ENCODE data around the gene KRT38.

The KRT38 gene

DNA sequence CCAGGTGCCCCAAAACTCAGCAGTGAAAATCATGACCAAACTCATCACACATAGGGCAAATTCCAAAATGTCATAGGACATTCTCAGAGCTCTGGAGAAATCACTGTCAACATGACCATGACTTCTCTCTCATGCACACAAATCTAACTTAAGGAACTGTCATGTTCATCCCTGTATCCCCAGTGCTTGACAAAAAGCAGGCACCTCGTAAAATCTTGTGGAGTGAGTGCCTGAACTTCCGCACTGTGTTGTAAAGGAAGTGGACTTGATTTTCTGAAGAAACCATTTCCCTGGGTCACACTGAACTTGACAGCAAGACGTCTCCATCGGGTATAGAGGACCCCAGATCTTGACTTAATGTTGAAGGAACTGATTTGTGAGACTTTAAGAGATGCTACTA is 19.2 kb downstream of the KRT38 start:
- no peak for DNase-seq (ENCODE audit: low spot score)

DNA sequence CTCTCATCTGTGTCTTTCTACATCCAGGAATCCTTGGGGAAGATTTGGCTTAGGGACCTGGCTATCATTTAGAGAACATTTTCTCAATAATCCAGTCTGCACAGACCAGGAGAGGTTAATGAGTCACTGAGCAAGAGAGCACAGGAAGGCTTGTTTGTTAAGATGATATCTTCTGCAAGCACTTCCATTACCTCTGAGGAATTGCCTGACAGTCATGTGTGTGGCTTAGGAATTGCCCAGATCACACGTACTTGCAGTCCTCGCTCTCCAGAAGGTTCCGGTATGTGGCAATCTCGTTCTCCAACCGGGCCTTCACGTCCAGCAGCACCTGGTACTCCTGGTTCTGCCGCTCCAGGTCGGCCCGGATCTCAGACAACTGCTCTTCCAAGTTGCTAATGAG is 19.7 kb downstream of the KRT38 start:
- peak; percentile 72 for DNase-seq (ENCODE audit: low spot score)

DNA sequence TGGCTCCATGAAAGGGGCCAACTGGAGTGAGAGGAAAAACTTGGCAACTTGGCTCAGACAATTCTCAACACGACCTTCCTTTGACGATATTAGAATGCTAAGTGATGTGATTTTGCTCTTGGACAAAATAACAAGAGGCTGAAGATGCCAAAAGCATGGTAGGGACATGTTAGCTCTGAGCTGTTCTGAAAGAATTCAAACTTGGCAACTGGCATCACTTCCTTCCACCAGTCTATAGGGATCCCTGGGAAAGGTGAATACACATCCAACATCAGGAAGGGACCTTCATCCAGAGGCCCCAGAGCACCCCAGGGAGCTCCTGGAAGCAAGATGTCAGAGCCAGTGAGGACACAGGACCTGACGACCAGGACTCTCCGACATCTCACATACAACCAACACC is 20.6 kb downstream of the KRT38 start:
- peak; percentile 46 for DNase-seq (ENCODE audit: low spot score)

DNA sequence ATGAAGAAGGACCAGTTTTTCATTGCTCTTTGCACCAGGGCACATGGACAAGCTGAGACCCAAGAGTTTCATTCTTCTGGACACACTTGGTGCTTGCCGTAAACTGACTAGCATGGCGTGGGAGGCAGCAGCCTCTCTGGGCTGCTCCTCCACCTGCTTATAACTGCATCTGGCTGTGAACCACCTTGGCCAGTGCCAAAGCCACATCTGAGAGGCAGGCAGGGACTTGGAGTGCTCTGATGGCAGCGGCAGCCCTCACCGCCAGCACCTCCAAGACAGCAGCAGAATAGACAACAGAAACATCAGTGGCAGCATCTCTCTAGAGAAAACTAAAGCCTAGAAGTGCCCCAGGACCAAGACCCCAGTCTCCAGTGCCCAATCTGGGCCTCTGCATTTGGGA is 21.1 kb downstream of the KRT38 start:
- no peak for DNase-seq (ENCODE audit: low spot score)

DNA sequence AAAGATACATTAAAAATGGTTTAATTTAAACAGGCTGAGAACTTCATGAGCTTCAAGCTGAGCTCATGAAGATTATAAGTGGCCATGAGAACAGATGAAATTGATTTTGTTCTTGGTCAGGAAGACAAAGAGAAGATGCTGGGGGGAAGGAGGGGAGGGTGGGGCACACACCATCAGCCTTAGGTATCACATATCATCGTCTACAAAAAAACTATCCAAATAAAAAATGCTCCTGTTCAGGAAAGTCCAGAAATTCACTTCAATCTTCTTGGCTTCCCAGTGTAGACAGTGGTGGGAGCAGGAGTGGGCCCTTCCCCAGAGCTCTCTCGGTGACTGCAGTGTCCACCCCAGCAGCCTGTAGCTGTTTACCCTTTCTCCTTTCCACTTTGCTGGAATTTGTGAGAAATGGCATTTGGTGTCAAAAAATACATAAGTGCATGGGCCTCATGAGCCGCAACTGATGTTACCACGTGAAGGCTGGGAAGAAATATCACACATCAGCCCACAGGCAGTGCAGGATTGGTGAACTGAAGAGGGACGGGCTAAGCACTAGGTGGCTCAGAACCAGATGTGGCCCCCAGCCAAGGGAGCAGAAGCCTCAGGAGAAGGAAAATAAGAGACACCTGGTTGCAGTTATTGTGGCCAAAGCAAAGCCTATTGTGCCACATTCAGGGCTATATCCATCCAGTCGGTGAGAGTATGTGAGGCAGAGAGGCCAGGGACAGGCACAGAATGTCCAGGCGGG is 22.5 kb downstream of the KRT38 start:
- no peak for DNase-seq (ENCODE audit: low spot score)

DNA sequence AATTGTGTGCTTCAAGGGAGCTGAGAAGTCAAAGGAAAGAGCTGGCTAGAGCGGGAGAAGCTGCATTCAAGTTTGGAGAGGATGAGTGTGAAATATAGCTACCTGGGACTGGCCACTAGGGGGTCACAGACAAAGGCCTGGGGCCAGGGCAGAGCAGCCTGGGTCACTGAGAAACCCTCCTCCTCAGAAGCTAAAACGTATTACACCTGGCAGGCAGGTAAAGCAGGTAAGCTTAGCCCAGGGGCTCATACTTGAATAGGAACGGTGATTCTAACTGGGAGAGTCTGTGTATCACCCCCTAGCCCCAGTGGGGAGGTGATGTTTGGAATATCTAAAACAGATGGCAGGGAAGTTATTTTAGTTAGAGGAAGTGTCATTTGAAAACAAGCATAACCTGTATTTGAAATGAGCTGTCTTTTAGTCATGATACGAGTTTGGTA is 23.2 kb downstream of the KRT38 start:
- DNase-seq (ENCODE audit: low spot score): peak; percentile 58

DNA sequence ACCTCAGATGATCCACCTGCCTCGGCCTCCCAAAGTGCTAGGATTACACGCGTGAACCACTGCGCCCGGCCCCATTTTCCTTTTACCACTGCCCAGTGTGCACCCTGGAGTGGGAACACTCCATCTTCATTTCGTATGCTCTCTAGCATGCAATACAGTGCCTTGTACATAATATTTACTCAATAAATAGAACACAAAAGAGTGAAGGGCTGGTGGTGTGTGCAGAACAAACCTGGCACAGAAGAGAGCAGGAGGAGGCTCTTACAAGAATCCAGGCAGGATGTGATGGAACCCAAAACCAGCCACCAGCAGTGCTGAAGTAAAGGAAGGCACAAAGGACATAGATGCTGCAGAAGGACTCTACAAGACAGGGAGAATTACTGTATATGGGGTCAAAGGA is 23.7 kb downstream of the KRT38 start:
- DNase-seq (ENCODE audit: low spot score): no peak

DNA sequence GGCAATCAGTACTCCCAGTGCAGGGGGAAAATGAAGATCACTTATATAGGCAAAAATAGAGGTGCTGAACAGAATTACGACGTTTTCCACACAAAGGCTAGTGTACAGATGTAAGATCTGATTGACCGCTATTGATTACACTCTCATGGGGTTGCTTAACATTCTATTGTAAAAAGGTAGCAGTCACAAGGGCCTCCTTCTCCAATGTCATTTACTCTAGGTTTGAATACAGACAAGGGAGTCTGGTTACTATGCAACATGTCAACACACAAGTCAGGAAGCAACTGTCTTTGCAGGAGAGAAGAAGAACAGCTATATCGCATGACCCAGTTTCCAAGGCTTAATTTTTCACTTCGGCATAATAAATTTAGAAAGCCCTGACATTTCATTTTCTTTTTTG is 24.3 kb downstream of the KRT38 start:
- peak; percentile 20 for DNase-seq (ENCODE audit: low spot score)

DNA sequence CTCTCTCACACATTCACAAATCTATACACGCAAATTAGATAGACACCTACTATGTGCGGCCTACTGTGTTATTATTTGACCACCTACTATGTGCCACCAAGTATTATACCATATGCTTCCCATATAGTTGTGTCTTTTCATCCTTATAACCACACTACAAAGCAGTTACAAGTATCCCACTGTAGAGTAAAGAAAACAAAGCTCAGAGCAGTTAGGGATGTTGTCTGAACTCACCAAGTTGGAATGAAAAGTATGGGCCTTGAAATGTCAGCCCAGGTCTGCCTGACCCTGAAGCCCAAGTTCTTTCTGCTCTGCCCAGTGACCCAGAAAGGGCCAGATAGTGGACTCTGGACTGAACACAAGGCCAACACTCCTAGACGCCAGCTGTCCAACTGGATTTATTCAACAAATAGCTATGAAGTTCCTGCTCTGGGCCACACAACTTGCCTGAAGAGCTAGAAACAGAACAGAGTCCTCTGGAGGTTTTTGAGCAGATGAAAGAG is 24.9 kb downstream of the KRT38 start:
- DNase-seq (ENCODE audit: low spot score): peak; percentile 81

DNA sequence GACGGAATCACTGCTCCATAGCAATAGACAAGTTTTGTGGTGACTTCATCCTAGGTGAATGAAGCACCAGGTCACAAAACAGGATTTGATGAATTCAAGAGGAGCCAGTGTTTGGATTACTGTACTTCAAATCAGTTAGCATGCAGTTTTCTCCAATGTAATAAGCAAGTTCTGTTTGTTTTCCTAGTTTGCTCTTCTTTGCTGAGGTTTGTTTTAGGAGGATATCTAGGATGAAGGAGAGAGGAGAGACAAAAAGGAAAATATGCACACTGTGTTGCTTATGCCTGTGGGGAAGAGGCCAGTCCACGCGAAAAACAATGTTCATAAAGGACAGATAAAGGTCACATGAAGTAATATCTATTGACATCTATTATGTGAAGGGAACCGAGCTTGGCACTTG is 25.4 kb downstream of the KRT38 start:
- DNase-seq (ENCODE audit: low spot score): peak; percentile 20

DNA sequence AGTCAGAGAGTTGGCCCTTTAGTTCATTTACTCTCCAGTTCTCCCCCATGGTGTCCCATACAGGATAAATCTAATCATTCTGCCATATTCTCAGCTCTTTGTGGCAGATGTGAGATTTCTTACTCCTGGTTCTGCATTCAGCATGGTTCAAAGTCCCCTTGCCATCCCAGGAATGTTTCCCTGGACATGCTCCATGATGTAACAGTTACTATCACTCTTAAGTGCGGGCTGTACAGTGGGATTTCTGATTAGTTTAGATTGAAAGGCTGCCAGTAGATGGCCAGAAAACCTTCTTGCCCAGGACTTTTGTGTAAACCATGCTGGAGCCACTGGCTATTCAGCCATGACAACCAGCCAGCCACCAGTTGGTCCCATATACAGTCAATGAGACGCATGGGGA is 26.8 kb downstream of the KRT38 start:
- peak; percentile 59 for DNase-seq (ENCODE audit: low spot score)

DNA sequence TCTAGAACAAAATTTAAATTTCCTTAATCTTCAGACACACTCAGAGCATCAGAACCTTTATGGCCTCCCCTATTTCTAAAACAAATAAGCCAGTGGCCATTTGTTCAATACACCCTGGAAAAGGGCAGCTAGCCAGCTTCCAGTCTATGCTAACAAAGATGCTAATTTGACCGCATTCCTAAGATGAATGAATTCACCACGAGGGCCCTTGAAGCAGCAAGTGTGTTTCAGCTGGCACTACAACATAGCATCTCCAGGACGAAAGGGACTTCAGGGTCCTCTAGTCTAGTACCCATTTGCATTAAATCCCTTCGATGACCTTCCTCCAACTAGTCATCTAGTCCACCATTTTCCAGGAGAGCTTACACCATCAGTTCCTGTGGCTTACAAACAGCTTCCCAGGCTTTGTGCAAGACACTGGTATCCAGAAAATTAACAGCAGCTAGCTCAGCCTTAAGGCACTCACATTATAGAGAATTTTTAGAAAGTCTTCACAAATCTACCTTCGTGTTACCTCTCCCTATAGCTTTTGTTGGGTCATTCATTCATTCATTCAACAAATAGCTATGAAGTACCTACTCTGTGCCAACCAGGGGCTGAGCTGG is 27.3 kb downstream of the KRT38 start:
- peak; percentile 28 for DNase-seq (ENCODE audit: low spot score)

DNA sequence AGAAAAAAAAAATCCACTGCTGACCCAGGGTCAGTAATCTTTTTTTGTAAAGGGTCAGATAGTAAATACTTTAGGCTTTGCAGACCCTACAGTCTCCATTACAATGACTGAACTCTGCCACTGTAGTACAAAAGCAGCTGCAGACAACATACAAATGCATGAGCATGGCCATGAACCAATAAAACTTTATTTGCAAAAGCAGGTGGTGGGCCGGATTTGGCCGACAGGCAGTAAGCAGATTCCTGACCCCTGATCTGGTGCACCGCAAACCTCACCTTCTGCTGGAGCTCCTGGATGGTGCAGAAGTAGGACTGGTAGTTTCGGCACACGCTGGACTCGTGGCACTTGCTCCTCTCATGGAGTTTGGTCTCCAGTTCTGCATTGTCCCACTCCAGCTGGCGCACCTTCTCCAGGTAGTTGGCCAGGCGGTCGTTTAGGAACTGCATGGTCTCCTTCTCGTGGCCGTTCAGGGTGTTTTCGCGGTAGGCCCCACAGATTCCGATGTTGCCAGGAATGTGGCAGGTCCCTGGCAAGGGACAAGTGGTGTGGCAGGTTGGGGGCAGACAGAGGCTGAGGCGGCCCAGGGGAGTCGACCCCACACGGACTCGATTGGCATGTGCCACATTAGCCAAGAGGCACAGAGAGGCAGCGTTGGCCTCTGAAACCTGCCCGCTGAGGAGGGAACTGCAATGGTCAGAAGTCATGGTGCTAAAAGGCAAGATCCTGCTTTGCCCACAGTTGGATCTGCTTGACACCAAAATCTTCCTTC is 29.5 kb downstream of the KRT38 start:
- no peak for DNase-seq (ENCODE audit: low spot score)

DNA sequence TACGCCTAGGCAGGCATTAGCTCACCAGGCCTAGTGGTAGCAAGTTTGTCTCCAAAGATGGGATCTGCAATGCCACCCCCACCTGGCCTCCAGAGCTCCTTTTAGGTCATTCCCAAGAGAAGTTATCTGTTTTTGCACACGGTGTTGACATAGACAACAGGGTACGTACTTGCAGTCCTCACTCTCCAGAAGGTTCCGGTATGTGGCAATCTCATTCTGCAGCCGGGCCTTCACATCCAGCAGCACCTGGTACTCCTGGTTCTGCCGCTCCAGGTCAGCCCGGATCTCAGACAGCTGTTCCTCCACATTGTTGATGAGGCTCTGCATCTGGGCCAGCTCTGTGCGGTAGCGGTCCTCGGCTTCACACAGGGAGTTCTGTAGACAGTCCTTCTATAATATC is 33.6 kb downstream of the KRT38 start:
- DNase-seq (ENCODE audit: low spot score): no peak

DNA sequence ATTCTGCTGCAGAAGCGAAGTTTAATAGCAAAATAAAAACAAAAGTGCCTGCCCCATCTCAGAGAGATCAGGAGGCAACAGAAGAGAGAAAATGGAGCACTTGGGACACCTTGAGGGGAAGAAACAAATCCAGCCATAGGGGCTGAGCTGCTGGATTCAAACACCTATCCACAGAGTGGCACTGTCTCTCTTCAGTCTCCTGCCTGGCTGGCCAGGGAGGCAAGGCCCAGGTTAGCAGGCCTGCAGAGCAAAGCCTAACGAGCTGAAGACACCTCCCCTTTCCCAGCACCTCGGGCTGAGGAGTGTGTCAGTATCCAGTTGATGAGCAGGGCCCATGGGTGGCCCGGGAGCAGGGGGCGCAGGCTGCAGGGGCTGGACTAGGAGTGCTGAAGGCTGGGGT is 34.6 kb downstream of the KRT38 start:
- peak; percentile 61 for DNase-seq (ENCODE audit: low spot score)

DNA sequence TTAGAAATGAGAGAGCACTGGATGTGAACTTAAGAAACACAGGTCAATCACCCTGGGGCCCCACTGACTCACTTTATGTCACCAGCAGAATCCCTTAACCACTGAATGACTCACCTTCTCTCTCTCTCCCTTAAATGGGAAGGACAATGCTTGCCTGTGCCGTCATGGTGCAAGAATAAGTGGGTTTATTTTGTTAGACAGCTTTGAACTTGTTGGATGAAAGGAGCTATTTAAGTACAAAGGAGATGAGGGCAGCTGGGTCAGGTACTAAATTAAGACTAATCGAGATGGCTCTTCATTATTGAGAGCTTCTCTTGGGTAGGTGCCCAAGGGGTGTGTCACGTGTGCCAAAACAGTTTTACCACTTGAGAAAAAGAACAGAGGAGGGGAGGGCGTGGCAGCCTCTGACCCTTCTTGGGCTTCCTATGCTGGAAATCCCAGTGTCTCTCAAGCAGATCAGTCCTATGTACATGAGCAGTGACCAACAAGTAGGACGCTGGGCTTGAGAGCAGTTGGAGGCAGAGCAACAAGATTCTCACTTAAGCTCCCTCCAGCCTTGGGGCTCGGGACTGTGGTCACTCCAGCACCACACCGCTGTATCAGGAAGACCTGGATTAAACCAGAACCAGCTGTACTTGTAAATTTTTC is 36.6 kb downstream of the KRT38 start:
- peak; percentile 98 for DNase-seq (ENCODE audit: low spot score)

DNA sequence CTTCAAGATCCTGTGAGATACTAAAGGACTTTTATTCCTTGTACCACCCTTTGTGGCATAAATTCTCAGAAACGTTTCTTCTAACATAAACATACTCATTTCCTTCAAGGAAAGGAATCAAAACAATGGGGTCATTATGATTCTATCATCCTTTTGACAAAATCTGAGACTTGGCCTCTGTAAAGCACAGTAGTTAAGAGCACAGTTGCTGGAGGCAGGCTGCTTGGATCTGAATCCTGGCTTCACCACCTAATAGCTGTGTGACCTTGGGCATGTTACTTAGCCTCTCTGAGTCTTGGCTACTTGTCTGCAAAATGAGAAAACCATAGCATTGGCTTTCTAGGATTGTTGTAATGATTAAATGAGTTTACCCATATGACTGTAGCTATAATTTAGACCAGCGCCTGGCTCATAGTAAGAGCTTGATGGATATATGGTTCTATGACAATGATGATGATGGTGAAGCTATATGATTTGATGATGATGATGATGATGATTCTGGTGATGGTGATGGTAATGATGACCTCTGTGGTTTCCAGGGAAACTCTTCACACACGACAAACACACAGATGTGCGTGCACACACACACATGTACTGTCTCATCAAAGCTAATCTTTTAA is 37.3 kb downstream of the KRT38 start:
- DNase-seq (ENCODE audit: low spot score): peak; percentile 11

DNA sequence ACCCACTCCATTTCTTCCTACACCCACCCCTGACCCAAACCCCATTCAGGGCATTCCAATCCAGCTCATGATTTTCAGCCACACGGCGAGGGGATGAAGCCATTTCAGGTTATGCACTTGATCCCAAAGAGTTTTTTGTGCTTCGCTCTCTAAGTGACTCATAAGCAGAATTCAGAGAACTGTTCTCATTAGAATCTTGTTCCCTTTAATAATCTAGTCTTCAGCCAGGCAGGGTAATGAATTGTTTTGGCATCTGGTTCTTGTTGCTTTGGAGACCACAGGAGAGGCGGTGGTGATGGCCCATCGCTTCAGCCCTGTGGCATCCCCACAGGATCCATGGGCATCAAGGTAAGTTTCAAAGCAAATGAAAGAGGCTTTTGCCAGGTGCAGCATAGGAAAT is 38.6 kb downstream of the KRT38 start:
- peak; percentile 62 for DNase-seq (ENCODE audit: low spot score)

DNA sequence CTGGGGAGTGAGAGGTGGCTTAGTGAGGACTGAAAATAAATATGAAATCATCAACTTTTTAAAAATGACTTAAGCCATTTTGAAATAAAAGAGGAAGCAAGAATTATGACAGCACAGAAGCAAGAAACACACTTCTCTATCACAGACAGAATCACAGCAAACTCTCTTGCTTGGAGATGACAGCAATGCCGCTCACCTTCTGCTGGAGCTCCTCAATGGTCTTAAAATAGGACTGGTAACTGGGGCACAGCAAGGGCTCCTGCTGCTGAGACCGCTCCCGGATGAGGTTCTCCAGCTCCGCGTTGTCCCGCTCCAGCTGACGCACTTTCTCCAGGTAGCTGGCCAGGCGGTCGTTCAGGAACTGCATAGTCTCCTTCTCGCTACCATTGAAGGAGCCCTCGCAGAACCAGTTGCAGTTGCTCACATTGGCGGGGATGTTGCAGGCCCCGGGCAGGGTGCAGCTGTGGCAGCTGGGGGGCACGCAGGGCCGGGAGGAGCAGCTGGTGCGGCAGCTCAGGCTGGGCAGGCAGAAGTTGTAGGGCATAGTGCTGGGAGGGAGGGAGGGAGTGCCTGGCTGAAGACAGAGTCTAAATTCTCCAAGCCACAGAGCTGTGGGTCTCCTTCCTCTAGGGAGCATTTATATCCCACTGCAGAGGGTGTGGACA is 43.7 kb downstream of the KRT38 start, which contains the start of gene KRT31:
Gene KRT31, minus strand, starts transcription at position 613 of the 665 bp plus-strand sequence. Its CDS starts 69 bp downstream, at position 544.
- DNase-seq (ENCODE audit: low spot score): no peak

DNA sequence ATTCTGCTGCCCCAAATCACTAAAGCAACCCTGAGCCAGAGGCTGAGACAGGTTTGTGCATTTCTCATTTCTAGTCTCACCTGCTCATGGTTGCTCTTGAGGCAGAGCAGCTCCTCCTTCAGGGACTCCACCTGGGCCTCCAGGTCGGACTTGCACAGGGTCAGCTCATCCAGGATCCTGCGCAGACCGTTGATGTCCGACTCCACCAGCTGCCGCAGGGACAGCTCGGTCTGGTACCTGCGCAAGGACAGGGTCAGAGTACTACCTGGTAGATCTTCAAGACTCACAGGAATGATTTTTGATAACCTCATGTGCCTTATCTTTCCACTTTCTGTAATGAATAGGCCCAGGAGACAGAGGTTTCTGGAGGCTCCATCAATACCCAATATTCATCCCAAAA is 44.4 kb downstream of the KRT38 start:
- DNase-seq (ENCODE audit: low spot score): no peak

DNA sequence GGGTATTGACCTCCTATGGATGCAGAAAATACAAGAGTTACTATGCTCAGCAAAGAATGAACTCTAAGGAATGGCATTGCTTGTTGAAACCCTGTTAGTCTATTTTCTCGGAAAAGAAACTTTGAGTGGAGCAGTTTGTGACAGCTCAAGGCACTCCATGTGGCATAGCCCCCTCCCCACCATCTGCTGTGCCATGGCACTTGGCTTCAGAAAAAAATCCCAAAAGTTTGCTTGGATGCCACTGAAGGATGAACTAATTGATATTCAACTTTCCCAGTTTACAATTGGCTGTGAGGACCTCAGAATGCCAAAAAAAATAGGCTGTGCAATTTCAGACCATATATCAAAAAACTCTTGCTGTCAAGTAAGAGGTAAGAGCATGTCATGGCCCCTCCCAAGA is 45.2 kb downstream of the KRT38 start:
- DNase-seq (ENCODE audit: low spot score): no peak
